Activated CD8-positive, alpha-beta memory T cell treated with anti-CD3 and anti-CD28 coated beads, Interleukin-2, amount 10 ng/mL, durations not matched to agents 7 days and 5 days (primary cell): ENCODE results near the gene GALNT10. TPM values are rescaled to one million over a fixed set of nuclear protein-coding genes. Genes with fewer than 3 reads are reported as not detected.
A peak's percentile ranks its signal among the peaks of the same experiment; 100 is the strongest.

Experiments used
- ATAC-seq: fragments of 150-1000 bp; cut with Tn5 transposase; one replicate; pipeline ENCODE4 v1.10.0; 2021; ENCODE audit warnings: moderate library complexity
- CTCF ChIA-PET: fragments of 350-600 bp; sonication (Branson Sonifier 250); formaldehyde crosslinking; loops from one replicate; lab custom pipeline; 2021; ENCODE audit warnings: antibody characterized with exemption; lab: Charles Lee
- DNase-seq: peaks from one replicate; pipeline ENCODE4 v3.0.0-alpha.2; 2020
- H3K27ac Mint-ChIP-seq: one replicate; pipeline ENCODE4 v1.8.0; 2021; ENCODE audit warnings: mild to moderate bottlenecking, mixed read lengths
- H3K27me3 Mint-ChIP-seq: one replicate; pipeline ENCODE4 v1.8.0; 2021; ENCODE audit warnings: mixed read lengths
- H3K36me3 Mint-ChIP-seq: one replicate; pipeline ENCODE4 v1.8.0; 2021; ENCODE audit warnings: mild to moderate bottlenecking, mixed read lengths
- H3K4me1 Mint-ChIP-seq: one replicate; pipeline ENCODE4 v1.8.0; 2021; ENCODE audit warnings: mixed read lengths
- H3K4me3 Mint-ChIP-seq: one replicate; pipeline ENCODE4 v1.8.0; 2021; ENCODE audit warnings: mild to moderate bottlenecking, moderate library complexity, mixed read lengths
- H3K9me3 Mint-ChIP-seq: one replicate; pipeline ENCODE4 v1.8.0; 2022; ENCODE audit warnings: low read depth, mixed read lengths
- total RNA-seq, 2 experiments: library from RNA; stranded (reverse); gene quantifications; one replicate each; pipeline ENCODE4 v1.2.3, GENCODE V29; 2021

GALNT10 gene
- total RNA-seq, 2 experiments from 2014 or later = 28.4 to 34.8 TPM

DNA sequence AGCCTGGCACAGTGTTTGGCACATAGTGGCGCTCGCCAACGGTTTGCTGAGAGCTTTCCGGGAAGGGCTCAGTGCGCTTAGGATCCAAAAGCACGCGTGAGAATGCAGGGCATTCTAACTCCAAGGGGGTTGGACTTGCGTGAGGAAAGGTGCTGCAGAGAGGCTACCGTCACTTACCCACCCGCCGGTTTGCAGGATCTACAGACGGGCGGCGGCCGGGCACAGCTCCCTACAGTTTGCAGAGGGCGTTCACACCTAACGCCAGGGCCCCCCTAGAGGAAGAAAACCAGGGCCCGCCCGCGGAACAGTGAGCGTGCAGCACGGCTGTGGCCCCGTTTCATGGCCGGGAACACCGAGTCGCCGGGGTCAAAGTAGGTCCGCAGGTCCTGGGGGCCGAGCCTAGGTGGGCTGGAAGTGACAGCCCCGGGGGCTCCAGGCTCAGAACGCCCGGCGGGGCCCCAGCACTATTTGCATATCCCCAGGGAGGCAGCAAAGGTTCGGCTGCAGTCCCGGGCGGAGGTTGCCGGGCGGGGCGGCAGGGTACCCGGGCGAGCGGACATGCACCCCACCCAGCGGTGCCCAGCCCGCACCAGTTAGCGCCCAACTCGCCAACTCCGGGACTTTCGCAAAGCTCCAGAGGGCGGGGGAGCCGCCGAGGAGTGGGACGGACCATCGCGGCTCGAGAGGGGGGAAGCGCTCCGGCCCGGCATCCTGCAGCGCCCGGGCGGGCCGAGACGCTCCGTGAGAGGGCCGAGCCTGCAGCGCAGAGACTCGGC, 526 bp upstream of the GALNT10 start:
- Mint-ChIP-seq H3K4me1 (peaks cover 31% of the 10 kb centered on the region), H3K9me3 (no peaks in the 10 kb centered on the region), H3K27ac (peak overlapping the region; percentile 68), H3K36me3 (peaks cover 5% of the 10 kb centered on the region), H3K4me3 (peak overlapping the region; percentile 81), H3K27me3 (peaks cover 3% of the 10 kb centered on the region)
- CTCF ChIA-PET = interaction anchor here (0.6 to 7.7 kb wide), 24 partner anchors 9 to 217 kb away, joined by 3 to 119 read pairs (median 5); partner anchors contain the start of genes FAM114A2 and MFAP3
- DNase-seq = peak; percentile 86
- ATAC-seq = peak; percentile 84

DNA sequence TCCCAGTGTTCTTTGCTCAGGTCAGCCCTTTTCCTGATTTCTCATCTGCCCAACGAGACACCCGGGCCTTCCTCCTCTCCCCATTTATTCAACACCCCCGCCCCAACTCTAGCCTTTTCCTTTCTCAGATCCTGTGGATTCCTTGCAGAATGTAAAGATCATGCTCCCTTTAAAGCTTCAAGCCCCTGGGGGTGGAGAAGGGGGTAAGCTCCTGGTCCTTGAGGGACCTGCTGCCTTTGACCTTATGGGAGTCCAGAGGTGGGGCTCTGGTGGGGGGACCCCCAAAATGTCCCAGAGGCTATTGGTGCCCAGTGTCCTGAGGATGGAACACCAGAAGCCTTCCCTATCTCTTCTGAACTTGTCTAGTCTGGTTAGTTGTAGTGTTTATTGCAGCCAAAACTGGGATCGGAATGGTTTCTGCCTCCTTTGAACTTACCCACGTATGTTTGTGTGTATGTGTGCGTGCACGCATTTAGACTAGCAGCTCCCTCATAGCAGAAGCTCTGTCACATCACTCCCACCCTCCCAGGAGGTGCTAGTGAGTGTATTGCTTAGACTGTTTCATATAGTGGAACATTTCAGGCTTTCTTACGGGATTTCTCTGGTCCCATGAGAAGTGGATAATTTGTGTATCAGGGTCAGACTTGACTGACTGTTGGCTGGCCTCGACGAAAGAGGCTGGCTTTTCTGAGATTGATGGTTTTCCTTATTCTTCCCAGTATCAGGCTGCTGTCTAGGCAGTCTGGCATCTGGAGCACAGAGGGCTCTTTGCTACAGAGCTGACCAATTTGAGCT, 1.1 kb downstream of the GALNT10 start:
- CTCF ChIA-PET = interaction anchor here (1.2 to 7.7 kb wide), 8 partner anchors 8 to 215 kb away, joined by 3 to 119 read pairs (median 23); no protein-coding TSS in a partner anchor
- ATAC-seq (no peak), DNase-seq (no peak)
- Mint-ChIP-seq H3K4me1 (peaks cover 45% of the 10 kb centered on the region), H3K27ac (peak overlapping the region; percentile 25), H3K36me3 (peaks cover 15% of the 10 kb centered on the region), H3K9me3 (no peaks in the 10 kb centered on the region), H3K27me3 (peaks cover 3% of the 10 kb centered on the region), H3K4me3 (peak overlapping the region; percentile 92)

DNA sequence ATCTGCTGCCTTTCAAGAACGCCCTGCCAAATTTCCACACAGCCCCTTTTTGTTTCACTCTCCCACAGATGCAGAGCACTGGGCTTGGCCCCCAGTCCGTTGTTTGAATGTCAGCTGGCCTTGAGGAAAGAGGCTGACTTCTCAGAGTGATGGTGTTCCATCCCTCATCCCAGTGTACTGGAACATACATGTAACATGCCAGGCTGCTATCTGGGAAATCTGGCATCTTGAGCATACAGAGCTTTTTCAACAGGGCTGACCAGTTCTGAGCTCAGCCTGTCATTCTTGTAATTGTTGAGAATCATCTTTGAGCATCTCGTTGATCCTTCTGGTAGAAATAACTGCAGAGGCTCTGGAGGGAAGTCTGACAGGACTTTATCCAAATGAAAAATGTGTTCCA, 2.8 kb downstream of the GALNT10 start:
- no peak for DNase-seq
- Mint-ChIP-seq H3K27me3 (peaks cover 3% of the 10 kb centered on the region), H3K4me3 (no peak overlapping the region), H3K36me3 (peaks cover 14% of the 10 kb centered on the region), H3K27ac (no peak overlapping the region), H3K9me3 (no peaks in the 10 kb centered on the region), H3K4me1 (peaks cover 58% of the 10 kb centered on the region)
- CTCF ChIA-PET = interaction anchor here (1.1 to 7.7 kb wide), 6 partner anchors 8 to 212 kb away, joined by 3 to 119 read pairs (median 7); no protein-coding TSS in a partner anchor
- no peak for ATAC-seq

DNA sequence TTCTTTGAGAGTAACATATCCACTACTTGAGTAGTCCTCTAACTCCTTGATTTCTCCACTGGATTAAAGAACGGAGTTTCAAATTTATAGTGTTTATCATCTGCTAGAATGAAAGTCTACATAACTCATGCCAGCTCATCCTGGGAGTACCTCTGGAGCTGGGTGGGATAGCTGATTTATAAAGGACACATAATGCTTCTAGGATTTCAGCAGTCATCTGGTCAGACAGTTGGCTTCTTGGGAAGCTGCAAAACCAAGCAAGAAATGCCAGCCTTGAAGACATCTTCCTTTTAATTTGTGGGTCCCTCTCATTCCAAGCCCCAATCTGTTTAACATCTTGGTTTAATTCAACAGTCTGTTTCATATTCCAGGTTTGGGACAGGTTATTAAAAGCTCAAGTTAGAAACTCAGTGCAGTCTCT, 3.2 kb downstream of the GALNT10 start:
- Mint-ChIP-seq H3K9me3 (no peaks in the 10 kb centered on the region), H3K4me1 (peaks cover 63% of the 10 kb centered on the region), H3K27ac (no peak overlapping the region), H3K4me3 (no peak overlapping the region), H3K27me3 (peaks cover 3% of the 10 kb centered on the region), H3K36me3 (peaks cover 15% of the 10 kb centered on the region)
- DNase-seq = no peak
- no peak for ATAC-seq
- CTCF ChIA-PET = interaction anchor here (1.1 to 7.7 kb wide), 4 partner anchors 9 to 211 kb away, joined by 5 to 119 read pairs (median 7); no protein-coding TSS in a partner anchor

DNA sequence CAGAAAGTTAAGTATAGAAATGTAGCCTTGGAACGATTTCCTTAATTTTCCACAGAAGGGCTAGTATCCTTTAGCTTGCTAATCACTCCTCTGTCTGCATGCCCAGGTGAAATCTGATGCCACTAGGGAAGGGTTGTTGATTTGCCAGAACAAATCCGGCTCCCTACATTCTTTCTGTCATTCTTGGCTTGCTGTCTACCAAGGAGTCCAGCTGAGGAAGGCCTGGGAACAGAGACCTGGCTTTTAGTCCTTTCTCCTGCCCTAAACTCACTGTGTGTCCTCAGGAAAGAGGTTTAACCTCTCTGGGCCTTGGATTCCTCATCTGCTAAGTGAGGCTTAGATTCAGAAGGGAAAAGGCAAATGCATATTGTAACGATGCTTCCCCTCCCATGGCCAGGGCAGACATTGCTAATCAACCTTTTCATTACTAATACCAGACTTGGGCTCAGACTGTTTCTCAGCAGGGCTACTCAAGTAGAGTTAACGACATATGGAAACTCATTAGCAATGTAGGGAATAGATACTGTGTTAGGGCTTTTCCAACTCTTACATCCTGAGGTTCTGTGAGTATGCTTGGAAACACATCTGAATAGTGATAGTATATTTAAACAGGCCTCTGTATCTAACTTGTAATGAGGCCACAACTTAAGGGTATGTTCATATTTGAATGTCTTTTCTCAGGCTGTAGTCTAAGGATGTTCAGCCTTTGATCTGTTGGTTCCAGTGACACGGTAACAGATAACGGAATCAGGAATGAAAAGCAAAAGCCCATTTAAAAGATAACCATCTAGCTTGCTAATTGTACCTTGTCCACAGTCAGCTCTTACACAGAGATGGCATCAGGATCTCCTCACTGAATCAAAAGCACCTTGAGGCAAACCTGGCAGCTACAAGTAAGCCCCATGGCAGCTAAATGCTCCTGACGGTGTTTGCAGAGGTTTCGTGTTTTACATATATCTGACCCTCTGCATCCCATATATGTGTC, 4.1 kb downstream of the GALNT10 start:
- ATAC-seq = no peak
- Mint-ChIP-seq H3K27ac (no peak overlapping the region), H3K4me1 (peaks cover 63% of the 10 kb centered on the region), H3K36me3 (peaks cover 15% of the 10 kb centered on the region), H3K27me3 (no peaks in the 10 kb centered on the region), H3K9me3 (no peaks in the 10 kb centered on the region), H3K4me3 (no peak overlapping the region)
- CTCF ChIA-PET = interaction anchor here (1.2 to 7.7 kb wide), 3 partner anchors 8 to 210 kb away, joined by 5 to 119 read pairs (median 9); no protein-coding TSS in a partner anchor
- no peak for DNase-seq

DNA sequence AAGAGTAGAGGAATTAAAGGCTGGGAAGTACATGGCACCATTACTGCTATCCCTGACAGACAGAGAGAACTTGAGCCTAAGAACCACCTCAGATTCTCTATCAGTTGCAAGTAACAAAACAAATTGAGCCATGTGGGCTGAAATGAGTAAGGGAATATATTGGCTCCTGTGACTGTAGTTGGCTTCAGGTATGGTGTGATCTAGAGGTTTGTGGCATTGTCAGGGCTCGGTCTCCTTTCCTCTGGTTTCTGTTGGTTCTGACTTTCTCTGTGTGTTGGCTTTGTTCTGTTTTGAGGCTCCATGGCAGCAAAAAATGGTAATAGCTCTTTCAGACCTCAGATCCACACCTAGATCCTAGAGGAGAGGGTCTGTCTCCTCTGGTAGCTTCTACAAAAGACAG, 5.7 kb downstream of the GALNT10 start:
- peak overlapping the region; percentile 0 for H3K27ac Mint-ChIP-seq
- no peaks in the 10 kb centered on the region for H3K27me3 Mint-ChIP-seq
- no peak for DNase-seq
- no peak for ATAC-seq
- H3K4me3 Mint-ChIP-seq = no peak overlapping the region
- peaks cover 15% of the 10 kb centered on the region for H3K36me3 Mint-ChIP-seq
- peaks cover 73% of the 10 kb centered on the region for H3K4me1 Mint-ChIP-seq
- H3K9me3 Mint-ChIP-seq = no peaks in the 10 kb centered on the region
- CTCF ChIA-PET = interaction anchor here (1.5 to 2.4 kb wide), 5 partner anchors 16 to 208 kb away, joined by 4 to 19 read pairs (median 4); no protein-coding TSS in a partner anchor

DNA sequence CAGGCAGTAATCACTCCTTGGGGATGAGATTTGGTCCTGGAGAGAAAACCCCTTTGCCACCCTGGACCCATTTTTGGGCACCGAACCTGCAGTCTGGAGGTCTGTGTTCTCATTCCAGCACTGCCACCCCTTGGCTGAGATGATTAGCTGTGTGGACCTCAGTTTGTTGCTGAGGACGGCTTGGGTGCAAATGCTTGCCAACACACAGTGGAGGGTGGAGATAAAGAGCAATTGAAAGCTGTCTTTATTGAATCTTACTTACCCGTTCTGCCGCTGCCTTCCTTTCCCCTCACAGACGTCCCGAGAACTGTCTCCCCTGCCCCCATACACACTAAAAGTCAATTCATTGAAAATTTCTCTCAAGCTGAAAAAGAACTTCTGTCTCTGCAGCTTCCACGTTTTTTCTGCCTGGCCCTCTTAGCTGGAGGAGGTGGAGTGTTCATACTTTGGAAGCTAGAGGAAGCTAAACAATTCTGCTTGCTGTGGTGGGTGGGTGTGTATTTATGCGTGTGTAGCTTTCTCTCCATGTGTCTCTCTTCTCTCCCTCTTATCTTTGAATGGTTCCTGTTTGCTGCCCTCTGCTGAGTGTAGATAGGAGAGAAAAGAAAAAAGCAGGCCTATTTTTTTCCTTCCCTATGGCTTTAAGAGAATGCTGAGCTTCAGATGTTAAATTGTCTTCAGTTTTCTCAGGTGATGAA, 6.6 kb downstream of the GALNT10 start:
- Mint-ChIP-seq H3K36me3 (peaks cover 15% of the 10 kb centered on the region), H3K27me3 (no peaks in the 10 kb centered on the region), H3K9me3 (no peaks in the 10 kb centered on the region), H3K4me1 (peaks cover 68% of the 10 kb centered on the region), H3K27ac (peak overlapping the region; percentile 91), H3K4me3 (no peak overlapping the region)
- ATAC-seq = peak; percentile 13
- CTCF ChIA-PET = interaction anchor here (0.7 to 4.4 kb wide), 22 partner anchors 7 to 222 kb away, joined by 3 to 27 read pairs (median 4); partner anchors contain the start of genes FAM114A2, GALNT10 and MFAP3
- no peak for DNase-seq

DNA sequence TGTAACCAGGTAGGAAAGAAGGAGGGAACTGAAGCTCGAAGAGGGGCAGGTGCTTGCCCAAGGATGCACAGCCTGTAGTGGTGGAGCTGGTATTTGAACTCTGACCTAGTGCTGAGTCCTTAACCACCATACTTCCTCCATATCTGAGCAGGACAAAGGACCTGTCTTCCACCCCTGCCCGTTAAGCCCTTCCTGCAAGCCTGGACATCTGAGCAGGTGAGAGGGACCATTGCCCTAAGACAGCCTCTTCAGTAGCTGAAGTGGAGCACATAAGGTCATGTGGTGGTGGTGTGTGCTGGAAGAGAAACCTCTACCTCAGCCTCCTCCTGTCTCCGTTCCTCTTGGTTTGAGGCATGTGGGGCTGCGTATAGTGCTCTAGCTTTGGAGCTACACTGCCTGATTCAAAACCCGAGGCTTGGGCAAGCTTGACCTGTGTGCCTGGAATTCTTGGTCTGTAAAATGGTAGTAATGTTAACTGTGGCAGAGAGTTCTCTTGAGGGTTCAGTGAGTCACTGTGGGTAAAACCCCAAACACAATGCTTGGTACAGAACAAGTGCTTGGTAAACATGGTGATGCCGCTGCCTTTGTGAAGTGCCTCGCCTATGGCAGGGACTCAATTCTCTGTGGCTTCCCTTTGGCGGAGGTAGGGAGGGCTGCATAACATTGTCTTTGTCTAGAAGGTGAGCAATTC, 7.4 kb downstream of the GALNT10 start:
- H3K9me3 Mint-ChIP-seq = no peaks in the 10 kb centered on the region
- peak; percentile 84 for ATAC-seq
- H3K36me3 Mint-ChIP-seq = peaks cover 14% of the 10 kb centered on the region
- H3K27me3 Mint-ChIP-seq = no peaks in the 10 kb centered on the region
- CTCF ChIA-PET = interaction anchor here (0.9 to 4.4 kb wide), 21 partner anchors 8 to 223 kb away, joined by 3 to 27 read pairs (median 4); partner anchors contain the start of genes FAM114A2, GALNT10 and MFAP3
- peak overlapping the region; percentile 47 for H3K4me3 Mint-ChIP-seq
- peak; percentile 91 for DNase-seq
- H3K27ac Mint-ChIP-seq = peak overlapping the region; percentile 91
- H3K4me1 Mint-ChIP-seq = peaks cover 68% of the 10 kb centered on the region

DNA sequence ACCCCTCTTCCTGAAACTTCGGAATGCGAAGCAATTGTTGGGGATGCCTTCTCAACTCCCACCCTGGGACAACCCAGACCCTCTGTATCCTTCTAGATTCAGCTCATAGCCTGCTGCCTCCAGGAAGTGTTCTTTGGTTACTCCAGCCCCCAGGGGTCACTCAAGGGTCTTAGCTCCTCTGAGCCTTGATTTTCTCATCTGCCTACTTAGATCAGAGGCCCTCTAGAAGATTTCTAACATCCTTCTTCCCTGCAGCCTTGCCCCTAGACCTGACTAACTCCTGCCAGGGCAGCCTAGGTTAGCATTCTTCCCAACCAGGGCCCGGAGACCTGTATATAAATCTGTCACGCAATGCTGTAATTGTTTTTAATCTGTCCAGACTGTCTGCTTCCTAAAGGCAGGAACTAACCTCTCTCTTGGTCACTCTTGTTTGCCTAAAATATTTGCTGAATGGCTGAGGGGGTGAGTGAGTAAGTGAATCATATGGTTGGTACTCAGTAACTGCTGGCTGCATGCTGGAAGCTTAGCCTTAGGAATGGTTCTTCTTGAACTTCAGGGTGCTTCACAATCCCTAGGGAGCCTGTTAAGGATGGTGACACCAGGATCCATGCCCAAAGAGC, 8.2 kb downstream of the GALNT10 start:
- Mint-ChIP-seq H3K9me3 (no peaks in the 10 kb centered on the region), H3K4me3 (no peak overlapping the region), H3K4me1 (peaks cover 70% of the 10 kb centered on the region), H3K36me3 (peaks cover 15% of the 10 kb centered on the region), H3K27me3 (no peaks in the 10 kb centered on the region), H3K27ac (peak overlapping the region; percentile 91)
- CTCF ChIA-PET = interaction anchor here (1.2 to 4.4 kb wide), 8 partner anchors 8 to 223 kb away, joined by 4 to 27 read pairs (median 8); partner anchors contain the start of genes FAM114A2, GALNT10 and MFAP3
- ATAC-seq (no peak), DNase-seq (no peak)

DNA sequence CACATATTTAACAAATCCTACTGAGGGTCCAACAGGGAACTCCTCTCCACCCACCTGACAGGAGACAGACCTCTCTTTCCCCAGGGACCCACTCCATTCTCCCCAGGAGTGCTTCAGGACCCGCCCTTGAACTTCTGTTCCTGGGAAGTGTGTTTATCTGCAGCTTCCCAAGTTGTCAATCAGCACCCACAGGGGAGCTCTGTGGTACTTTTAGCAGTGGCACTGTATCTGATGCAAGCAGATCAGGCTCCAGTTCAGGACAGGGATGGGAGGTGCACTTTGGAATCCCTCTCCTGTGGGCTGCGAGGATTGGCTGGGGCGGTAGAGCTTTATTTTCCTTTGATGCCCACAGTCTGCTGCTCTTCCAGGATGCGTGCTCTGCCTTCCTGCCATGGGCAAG, 8.7 kb downstream of the GALNT10 start:
- H3K4me3 Mint-ChIP-seq = no peak overlapping the region
- no peaks in the 10 kb centered on the region for H3K9me3 Mint-ChIP-seq
- peaks cover 71% of the 10 kb centered on the region for H3K4me1 Mint-ChIP-seq
- CTCF ChIA-PET = interaction anchor here (1.2 to 4.4 kb wide), 4 partner anchors 9 to 206 kb away, joined by 6 to 27 read pairs (median 16); partner anchors contain the start of gene GALNT10
- DNase-seq (no peak), ATAC-seq (no peak)
- H3K36me3 Mint-ChIP-seq = peaks cover 18% of the 10 kb centered on the region
- H3K27me3 Mint-ChIP-seq = no peaks in the 10 kb centered on the region
- H3K27ac Mint-ChIP-seq = peak overlapping the region; percentile 91
